GM21526 (cell line): Measurements from ENCODE around the gene MMAB.

Experiments used
- ATAC-seq: cut with Tn5 transposase; IDR thresholded peaks from one replicate; pipeline ENCODE4 v1.9.1; 2021; ENCODE audit warnings: moderate library complexity; ENCODE audit not compliant: unreplicated experiment, low FRiP score

The MMAB gene

DNA sequence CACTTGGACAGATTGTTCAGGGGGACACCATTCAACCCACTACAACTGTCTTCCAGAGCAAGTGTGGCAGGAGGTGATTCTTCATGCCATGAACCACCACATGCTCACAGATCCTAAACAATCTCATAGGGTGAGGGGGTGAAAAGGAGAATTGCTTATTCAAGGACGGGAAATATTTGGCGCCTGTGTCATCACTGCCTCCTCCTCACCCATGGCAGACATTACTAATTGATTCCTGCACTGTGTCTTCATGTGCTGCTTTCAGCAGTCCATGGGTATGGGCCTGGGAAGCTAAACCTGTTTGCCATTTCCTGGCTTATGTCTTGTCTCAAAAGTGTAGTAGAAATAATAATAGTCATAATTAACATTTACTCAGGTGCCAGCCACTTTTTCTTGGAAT lies 31.3 kb downstream of the MMAB start:
- ATAC-seq: no peak

DNA sequence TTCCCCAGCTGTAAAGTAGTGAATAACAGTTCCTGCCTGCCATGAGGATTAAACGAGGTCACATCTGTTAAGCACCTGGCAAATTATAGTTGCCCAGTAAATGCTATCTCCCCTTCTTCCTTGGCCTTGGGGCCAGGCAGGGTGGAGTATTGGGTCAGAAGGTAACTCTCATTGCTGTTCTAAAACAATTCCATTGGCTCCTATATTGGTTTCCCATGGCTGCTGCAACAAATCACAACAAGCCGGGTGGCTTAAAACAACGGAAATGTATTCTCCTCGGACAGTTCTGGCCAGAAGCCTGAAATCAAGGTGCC lies 31.9 kb downstream of the MMAB start:
- ATAC-seq: no peak

DNA sequence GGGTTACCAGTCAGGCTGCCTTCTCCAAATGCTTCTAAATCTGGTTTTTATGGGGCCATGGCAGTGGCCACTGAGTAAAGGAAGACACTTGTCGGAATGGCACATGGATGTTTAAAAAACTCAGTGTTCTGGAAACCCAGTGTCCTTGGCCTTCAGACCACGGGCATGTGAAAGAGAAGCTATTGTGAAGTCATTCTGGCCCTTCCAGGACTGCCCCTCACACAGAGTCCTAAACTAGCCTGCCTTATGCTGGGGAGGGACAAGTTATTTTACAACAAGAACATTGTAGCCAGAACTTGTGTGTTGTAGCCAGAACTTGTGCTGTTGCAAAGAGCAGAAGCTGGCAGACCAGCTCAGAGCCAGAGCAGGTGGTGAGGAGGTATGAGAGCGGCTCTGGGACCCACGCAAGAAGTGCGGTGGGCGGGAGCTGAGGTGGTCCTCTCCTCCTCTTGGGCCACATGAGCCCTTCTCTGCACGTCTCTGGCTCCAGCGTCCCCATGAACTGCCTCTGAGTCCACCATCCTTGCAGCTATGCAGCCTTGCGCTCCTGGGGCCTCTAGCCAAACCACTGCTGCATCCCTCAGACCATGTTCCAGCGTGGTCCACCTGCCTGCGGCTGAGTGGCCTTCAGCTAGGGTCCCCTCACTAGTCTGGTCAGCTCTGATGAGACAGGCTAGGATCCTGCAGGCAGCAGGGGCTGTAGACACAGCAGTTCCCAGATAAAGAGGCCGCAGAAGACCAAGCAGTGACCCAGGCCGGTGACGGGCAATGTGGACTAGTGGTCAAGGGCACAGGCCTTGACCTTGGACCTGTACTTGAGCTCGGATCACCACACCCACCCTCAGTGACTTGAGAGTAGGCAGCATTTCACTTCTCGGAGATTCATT lies 32.5 kb downstream of the MMAB start:
- no peak for ATAC-seq

DNA sequence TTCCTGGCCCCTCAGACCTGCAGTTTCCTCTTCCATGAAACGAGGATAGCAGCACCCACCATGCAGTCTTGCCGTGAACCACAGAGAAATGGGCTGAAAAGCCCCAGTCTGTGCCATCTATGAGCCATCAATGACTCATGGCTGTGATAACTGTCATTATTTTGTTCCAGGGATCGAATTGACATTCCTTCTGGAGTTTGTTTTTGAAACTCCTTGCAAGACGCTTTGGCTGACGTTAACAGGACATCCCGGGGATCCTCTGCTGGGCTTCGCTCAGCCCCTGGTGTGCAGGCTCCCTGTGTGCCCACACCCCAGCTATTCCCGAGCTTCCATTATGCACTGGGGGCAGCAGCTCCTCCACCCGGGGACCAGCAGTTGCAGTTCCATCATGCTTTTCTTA lies 33.8 kb downstream of the MMAB start:
- no peak for ATAC-seq

DNA sequence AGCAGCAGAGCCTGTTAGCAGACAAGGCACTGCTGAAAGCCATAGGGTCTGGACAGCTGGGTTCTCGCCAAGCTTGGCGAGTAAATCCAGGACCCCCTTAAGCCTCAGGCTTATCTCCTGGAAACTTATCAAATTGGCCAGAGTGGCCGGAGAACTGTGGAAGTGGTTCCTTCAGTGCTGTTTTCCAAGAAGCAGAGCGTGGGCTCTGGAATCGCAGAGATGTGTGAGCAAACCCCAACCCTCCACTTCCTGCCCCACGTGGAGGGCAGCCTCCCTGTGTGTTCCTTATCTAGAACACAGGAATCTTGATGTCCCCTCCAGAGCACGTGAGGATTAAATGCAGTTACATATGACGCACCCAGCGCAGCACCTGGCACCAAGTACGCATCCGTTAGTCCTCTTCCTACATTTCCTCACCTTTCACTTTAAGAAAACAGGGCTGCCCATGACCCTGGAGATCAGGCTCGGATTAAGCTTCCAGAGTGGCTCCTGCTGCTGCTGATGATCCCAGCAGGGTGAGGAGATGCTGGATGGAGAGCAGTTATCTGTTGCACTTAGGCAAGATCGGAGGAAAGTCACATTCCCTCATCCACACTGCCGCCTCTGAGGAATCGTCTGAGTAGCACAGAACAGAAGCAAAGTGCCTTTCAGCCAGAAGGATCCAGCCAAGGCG lies 35.0 kb downstream of the MMAB start:
- no peak for ATAC-seq

DNA sequence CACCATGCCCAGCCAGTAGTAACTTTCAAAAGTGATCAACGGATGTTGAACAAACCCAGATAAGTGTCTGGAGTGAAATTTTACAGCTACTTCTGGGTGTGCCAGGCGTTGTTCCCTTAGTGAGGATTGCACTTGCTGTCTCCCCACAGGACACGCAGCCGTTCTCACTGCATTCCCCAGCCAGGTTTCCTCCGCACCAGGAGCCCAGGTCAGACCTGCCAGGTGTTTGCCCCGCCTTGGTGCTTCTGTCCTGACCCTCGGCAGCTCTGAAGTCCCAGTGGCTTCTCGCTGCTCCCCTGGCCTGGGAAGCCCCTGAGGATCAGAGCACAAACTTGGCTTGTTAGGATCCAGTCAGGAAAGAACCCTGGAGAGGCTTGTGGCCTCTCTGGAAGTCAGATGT lies 36.2 kb downstream of the MMAB start:
- no peak for ATAC-seq

DNA sequence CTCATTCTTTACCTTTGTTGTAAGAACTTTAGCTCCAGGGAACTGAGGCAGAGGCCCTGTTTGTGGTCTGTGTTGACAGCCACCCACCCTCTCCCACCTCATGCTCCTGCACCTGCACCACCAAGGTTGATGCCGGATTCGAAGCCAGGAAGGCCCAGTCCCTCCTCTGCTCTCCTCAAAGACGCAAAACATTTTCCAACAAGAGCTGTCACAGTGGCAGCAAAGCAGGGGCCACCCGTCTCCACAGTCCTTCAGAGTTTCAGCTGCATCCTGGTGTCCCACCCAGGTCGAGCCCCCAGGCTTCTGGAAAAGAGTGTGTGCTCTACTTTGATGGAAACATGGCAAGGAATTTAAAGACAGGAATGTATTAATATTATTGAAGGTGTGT lies 37.4 kb downstream of the MMAB start:
- ATAC-seq: no peak

DNA sequence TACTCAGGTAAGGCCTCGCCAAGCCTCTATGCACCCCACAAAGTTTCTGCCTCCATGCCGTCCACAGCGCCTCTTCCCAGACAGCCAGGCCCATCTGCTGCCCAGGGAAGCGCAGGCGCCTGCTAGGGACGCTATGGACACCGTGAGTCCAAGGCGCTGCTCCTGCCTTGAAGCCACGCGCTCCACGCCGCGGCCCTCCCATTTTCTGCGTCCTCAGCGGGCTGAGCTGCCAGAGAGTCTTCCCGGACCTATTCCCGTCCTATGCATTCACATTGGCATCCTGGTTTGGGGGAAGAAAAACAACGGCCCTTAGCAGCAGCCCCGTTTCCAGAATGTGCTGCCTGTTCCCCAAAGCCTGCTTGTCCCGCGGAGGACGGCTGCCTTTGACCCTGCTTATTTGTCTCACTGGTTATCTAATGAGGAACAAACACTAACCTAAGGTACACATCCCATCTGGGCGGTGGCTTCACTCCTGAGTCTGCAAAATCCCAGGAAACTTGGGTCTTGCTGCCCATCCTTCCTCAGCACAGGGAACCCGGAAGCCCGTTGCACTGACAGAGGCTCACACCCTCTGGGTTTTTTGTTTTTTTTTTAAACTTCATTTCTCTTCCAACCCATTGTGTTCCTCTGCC lies 38.0 kb downstream of the MMAB start:
- ATAC-seq: no peak

DNA sequence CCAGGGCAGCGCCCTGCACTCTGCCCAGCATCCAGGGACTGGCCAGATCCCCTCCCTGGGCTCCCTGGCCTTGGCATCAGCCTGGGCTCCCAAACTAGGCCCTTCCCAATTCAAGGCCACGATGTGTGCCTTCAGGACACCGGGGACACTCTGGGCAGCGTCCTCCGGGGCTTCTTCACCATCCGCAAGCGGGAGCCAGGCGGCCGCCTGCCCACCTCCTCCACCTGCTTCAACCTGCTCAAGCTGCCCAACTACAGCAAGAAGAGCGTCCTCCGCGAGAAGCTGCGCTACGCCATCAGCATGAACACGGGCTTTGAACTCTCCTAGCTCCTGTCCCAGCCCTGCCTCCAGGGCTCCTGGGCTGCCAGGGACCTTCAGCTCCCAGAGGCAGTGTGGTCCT lies 38.8 kb downstream of the MMAB start:
- no peak for ATAC-seq

DNA sequence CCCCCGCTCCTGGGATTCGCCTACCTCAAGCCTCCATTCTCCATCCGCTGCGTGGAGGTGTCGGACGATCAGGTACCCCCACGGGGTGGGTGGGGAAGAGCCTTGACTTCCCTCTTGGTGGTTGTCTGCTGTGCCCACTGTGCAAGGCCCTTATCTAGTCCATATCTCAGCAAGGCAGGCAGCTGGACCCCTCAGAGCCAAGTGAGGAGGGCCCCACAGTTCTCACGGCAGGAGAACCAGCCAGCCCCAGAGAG lies 39.9 kb downstream of the MMAB start:
- ATAC-seq: no peak

DNA sequence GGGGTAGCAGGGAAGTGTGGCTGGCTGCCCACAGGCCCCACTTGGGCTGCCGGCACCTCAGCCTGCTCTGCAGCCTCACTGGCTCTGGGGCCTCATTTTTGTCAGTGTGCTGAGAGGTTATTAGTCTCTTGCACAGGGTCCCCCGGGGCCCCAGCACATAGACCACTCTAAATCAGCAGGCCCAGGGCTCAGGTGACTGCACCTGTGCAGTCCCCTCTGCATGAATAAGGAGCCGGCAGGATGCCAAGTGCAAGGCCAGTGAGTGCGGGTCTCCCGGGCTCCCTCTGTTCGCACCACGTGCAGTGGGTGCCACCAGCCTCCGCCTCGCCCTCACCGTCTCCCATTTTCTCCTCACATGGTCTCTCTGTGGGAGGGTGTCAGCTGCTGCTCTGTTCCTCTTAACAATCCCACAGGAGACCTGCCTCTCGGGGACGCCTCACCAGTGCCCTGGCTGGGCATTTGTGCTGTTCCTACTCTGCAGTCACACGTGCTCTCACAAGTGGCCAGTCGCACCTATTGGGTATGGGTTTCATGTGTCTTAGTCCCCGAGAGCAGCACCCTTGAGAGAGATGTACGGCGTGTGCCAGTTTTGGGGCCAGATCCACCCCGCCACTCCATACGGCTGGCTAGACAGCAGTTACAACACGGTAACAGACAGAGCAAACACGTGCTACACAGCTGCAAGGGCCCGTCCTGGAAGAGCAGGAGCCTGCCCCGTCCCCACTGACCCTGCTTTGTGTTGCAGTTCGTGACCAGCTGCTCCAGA lies 40.4 kb downstream of the MMAB start:
- ATAC-seq: no peak

DNA sequence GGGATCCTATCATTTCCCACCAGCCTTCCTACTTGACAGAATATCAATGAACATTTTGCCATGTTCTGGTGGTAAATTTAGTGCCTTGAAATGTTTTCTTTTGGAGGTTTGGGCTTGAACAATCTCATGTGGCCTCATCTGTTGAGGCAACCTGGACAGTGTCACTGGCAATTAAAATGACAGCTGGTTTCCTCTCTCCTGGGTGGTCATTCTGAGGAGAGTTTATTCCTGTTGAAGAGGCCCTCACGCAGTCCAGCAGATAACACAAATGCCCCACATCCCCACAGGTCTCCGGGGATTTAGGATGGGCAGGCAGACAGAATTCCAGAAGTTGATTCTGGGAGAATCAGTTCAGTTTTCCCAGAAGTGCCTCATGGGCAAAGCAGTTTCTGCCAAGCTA lies 41.9 kb downstream of the MMAB start:
- no peak for ATAC-seq

DNA sequence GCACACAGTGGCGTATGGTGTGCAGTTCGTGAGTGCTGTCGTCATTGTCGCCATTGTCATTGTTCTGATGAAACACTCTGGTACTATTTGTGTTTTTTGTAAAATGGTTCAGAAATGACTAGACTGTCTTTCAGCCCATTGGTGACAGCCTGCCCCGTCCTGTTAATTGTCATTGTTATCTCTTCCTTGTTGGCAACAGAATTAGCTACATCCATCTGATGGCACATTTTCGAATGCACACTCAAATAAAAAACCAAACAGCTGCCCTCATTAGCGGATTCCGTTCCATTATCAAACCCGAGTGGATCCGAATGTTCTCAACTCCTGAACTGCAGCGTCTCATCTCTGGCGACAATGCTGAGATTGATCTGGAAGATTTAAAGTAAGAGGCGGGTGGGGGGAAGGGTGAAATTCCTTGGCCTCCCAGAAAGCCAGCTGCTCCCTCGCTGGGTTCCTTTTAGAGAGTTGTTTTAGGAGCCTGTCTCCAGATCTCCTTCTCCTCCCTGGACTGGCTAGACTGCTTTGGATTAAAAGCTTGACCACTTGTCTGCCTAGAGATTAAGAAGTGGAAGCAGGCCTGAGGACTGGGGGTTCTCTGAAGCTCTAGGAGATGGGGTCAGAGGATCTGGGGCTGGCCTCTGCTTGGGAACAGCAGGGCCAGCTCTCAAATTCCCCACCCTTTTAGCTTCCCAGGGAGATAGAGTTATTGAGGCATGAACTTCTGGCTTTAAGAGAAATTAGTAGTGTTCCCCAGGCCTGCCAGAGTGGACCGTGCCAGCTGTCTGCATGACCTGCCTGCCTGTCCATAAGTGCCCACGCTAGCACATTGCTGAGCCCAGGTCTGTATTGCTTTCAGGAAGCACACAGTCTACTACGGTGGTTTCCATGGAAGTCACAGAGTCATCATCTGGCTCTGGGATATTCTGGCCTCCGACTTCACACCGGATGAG lies 43.3 kb downstream of the MMAB start:
- ATAC-seq: no peak

DNA sequence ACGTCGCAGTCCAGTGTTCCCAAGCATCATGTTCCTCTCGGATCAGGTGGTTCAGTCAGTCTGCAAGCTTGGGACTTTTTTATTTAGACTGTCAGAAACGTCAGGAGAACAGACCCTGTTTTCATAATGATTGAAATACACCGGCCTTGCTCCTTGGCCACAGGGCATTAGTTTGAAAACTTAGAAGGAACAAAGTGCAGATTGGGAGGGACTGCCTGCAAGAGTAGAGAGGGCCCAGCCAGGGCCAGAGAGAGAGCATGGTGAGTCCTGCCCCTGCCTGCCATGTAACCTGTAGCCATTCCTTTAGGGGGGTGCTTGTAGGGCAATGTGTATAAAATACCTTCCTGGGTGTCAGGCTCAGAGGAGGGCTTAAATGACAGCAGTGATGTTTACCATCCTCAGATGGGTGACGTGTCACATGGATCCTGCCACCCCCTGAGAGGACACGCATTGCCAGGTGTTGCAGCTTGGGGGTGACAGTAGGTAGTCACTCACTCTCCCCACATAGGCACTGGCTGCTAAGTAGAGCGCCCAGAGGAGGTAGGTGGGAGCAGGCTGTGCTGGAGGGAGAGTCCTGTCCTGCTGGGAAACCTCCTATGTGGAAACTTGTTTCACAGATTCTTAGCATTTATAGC lies 45.7 kb downstream of the MMAB start:
- no peak for ATAC-seq

DNA sequence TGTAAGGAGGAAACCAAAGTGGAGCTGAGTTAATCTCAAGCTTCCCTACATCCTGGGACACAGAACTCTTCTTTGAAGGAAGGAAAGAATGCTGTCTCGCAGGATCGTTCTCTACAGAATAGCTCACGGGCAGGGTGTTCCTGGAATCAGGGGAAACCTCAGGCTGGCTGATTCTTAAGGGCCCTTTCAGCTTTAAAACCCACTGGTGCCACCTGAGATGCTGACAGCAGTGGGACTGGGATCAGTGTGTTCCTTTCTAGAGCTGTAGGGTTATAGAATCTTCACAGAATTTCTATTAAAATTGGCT lies 48.1 kb downstream of the MMAB start:
- ATAC-seq: no peak

DNA sequence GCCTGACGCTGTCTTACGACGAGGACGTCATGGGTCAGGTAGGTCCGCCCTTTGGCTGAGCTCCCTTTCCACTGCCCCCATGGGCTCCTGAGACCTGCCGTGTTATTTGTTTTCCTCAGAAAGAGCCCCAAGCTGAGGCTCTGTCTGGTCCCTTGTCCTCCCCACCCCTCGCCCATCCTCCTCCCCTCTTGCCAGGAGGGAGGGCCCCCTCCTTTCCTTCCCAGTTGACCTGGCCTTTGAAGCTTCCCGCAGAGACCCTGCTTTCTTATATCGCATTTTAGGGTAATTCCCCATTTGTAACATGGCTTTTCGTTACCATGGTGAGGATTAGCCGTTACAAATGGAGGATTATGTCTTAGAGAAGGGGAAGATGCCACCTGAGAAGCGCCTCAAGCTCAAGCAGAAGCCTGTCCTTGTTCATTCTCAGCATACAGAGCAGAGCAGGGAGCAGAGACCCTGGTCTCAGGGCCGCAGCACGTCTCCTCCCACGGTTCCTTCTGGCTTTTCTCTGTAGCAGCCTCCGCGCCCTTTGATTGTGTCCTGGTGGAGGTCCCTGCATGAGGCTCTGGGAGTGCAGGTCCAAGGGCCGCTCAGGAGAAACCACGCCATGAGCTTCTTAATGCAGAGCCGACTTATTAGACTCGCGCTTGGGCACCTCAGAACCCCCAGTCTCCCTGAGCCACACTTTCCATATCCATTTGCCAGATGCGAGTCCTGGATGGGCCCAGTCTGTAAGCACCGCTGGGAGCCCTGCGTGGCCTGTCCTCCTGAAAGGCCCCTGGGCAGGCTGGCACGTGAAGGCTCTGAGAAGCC lies 48.6 kb downstream of the MMAB start:
- no peak for ATAC-seq

DNA sequence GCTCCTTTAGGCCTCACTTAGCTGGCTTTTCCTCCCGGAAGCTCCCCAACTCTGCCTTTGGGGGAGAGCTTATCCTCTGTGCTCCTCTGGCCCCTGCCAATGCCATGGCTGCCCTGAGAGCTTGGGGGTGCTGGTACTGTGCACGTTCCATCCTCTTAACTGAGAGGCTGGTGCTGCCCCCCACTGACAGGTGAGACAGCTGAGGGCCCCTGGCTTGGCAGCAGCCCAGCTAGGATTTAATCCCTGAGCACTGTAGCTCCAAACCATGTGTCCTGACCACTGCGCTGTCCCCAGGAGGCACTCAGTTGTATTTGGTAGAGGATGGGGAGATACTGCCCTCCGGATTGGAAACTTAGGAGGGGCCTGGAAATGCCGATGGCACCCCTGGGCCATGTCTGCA lies 49.8 kb downstream of the MMAB start:
- ATAC-seq: no peak

DNA sequence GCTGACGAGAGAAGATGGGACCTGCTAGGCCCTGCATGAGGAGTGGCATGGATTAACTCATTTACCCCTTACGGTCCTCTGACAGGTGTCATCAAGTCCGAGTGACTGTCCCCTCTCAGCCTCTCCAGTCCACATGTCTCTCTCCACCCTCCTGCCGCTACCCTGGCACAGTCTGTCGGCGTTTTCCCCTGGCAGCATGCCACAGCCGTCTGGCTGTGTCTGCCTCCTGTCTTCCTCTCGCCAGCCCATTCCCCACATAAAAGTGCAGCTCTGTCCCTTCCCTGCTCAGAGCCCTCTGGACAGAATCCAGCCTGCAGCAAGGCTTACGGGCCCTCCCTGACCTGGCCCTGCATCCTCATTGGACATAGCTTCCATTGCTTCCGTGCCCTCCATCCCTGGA lies 50.2 kb downstream of the MMAB start:
- ATAC-seq: no peak

DNA sequence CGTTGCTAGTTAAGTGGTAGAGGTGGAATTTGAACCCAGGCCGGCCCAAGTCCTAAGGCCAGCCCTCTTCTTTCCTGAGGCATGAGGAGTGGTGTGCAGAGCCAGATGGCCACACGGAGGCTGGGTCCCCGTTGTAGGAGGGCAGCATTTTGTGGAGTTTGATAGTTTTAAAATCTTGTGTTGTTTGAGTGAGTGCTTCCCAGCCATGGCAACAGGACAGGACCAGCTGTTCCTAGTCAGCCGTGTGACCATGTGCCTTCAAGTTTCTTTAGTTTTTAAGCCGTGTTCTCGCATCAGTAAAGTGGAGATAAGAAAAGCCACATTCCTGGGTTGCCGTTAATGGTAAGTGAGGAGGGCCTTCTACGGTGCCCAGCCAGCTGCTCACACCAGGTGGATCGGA lies 51.5 kb downstream of the MMAB start:
- no peak for ATAC-seq
